RWPE2 (cell line): ENCODE measurements around the gene DLG2.

Experiments used
- ATAC-seq: fragments of 200-7000 bp; cut with Tn5 transposase; 3 replicates; pipeline ENCODE4 v1.9.1; 2021; ENCODE audit warnings: low read depth
- DNase-seq: peaks from one replicate; pipeline ENCODE4 v3.0.0-alpha.2; 2020; ENCODE audit warnings: low spot score
- H3K27ac ChIP-seq: fragments of 450-650 bp; 2 replicates; pipeline ENCODE4 v1.5.1; 2017; ENCODE audit warnings: mild to moderate bottlenecking; ENCODE audit not compliant: poor library complexity, severe bottlenecking
- H3K27me3 ChIP-seq: fragments of 250-450 bp; sonication (Bioruptor Pico); 2 replicates; pipeline ENCODE4 v1.5.1; 2021; ENCODE audit warnings: mild to moderate bottlenecking, moderate library complexity; ENCODE audit not compliant: insufficient read depth, poor library complexity, severe bottlenecking
- H3K36me3 ChIP-seq: fragments of 250-450 bp; sonication (Bioruptor Pico); 2 replicates; pipeline ENCODE4 v1.5.1; 2020; ENCODE audit warnings: low read depth, mild to moderate bottlenecking, moderate library complexity
- H3K4me1 ChIP-seq: fragments of 250-450 bp; sonication (Bioruptor Pico); 2 replicates; pipeline ENCODE4 v1.5.1; 2021; ENCODE audit warnings: mild to moderate bottlenecking, moderate library complexity; ENCODE audit not compliant: insufficient read depth, poor library complexity, severe bottlenecking
- H3K4me3 ChIP-seq: fragments of 250-450 bp; sonication (Bioruptor Pico); 2 replicates; pipeline ENCODE4 v1.5.1; 2021; ENCODE audit warnings: mild to moderate bottlenecking, moderate library complexity; ENCODE audit not compliant: severe bottlenecking
- H3K9me3 ChIP-seq: fragments of 250-450 bp; sonication (Bioruptor Pico); 2 replicates; pipeline ENCODE4 v1.5.1; 2021; ENCODE audit warnings: mild to moderate bottlenecking, moderate library complexity; ENCODE audit not compliant: severe bottlenecking
- CTCF ChIP-seq: fragments of 450-650 bp; IDR thresholded peaks from one replicate; pipeline ENCODE4 v1.5.1; 2017; ENCODE audit warnings: mild to moderate bottlenecking, moderate library complexity; ENCODE audit not compliant: poor library complexity, severe bottlenecking

Gene DLG2

GRCh38 chr11:84061726-84062125 is 1565.4 kb downstream of the DLG2 start:
- TF ChIP-seq CTCF = no peak
- no peak for ATAC-seq
- no peaks in the 10 kb centered on the region for H3K36me3 ChIP-seq
- H3K27me3 ChIP-seq = no peaks in the 10 kb centered on the region
- H3K4me3 ChIP-seq = no peak overlapping the region
- H3K27ac ChIP-seq = no peak overlapping the region
- no peaks in the 10 kb centered on the region for H3K9me3 ChIP-seq
- no peaks in the 10 kb centered on the region for H3K4me1 ChIP-seq
- DNase-seq = no peak

GRCh38 chr11:84056653-84057376 is 1570.3 kb downstream of the DLG2 start:
- no peak overlapping the region for H3K4me3 ChIP-seq
- H3K36me3 ChIP-seq = no peaks in the 10 kb centered on the region
- DNase-seq (no peak), ATAC-seq (no peak)
- no peak overlapping the region for H3K27ac ChIP-seq
- H3K9me3 ChIP-seq = no peaks in the 10 kb centered on the region
- no peaks in the 10 kb centered on the region for H3K4me1 ChIP-seq
- TF ChIP-seq CTCF = no peak
- H3K27me3 ChIP-seq = no peaks in the 10 kb centered on the region

GRCh38 chr11:84045146-84045545 is 1582.0 kb downstream of the DLG2 start:
- no peak for ATAC-seq
- Histone ChIP-seq H3K27me3 (no peaks in the 10 kb centered on the region), H3K4me3 (no peak overlapping the region), H3K27ac (no peak overlapping the region), H3K9me3 (no peaks in the 10 kb centered on the region), H3K36me3 (no peaks in the 10 kb centered on the region), H3K4me1 (no peaks in the 10 kb centered on the region)
- TF ChIP-seq CTCF = no peak
- no peak for DNase-seq

GRCh38 chr11:84044706-84045105 is 1582.4 kb downstream of the DLG2 start:
- no peaks in the 10 kb centered on the region for H3K36me3 ChIP-seq
- H3K9me3 ChIP-seq = no peaks in the 10 kb centered on the region
- no peaks in the 10 kb centered on the region for H3K4me1 ChIP-seq
- ATAC-seq (no peak), DNase-seq (no peak)
- no peaks in the 10 kb centered on the region for H3K27me3 ChIP-seq
- no peak overlapping the region for H3K27ac ChIP-seq
- no peak overlapping the region for H3K4me3 ChIP-seq
- TF ChIP-seq CTCF = no peak

GRCh38 chr11:84036664-84037194 is 1590.4 kb downstream of the DLG2 start:
- TF ChIP-seq CTCF = no peak
- Histone ChIP-seq H3K4me1 (no peaks in the 10 kb centered on the region), H3K36me3 (no peaks in the 10 kb centered on the region), H3K9me3 (no peaks in the 10 kb centered on the region), H3K27ac (no peak overlapping the region), H3K4me3 (no peak overlapping the region), H3K27me3 (no peaks in the 10 kb centered on the region)
- no peak for ATAC-seq
- no peak for DNase-seq
